CD4-positive, alpha-beta T cell treated with Interleukin-10 for 1 hour (primary cell): ENCODE results near the gene FKBP1B.
"Not testable (repeated sequence)": the region's sequence is repeated elsewhere in the genome, so short reads cannot be mapped to it uniquely, and the experiment has no call there.

Experiments
- DNase-seq: peaks from one replicate; pipeline ENCODE4 v3.0.0-alpha.2; 2020

The FKBP1B gene

GRCh38 chr2:24049485-24050021 is at the start of gene FKBP1B:
Gene FKBP1B (plus strand): TSS chr2:24049741. CDS start chr2:24049850, 109 bp downstream.
- DNase-seq = peak; percentile 68

GRCh38 chr2:24007693-24008092 is 41.8 kb upstream of the FKBP1B start:
- DNase-seq = no peak

- no peak for DNase-seq
Measured at GRCh38 chr2:24008672-24009366, 40.7 kb upstream of the FKBP1B start.

- no peak for DNase-seq
Measured at GRCh38 chr2:24009367-24009679, 40.2 kb upstream of the FKBP1B start.

- no peak for DNase-seq
Measured at GRCh38 chr2:24009680-24010476, 39.7 kb upstream of the FKBP1B start, which contains the start of gene MFSD2B. Gene MFSD2B (plus strand): TSS chr2:24010085. CDS start chr2:24010097, 12 bp downstream.

GRCh38 chr2:24010477-24011249 is 38.9 kb upstream of the FKBP1B start:
- no peak for DNase-seq

GRCh38 chr2:24011250-24012104 is 38.1 kb upstream of the FKBP1B start:
- DNase-seq = no peak

- no peak for DNase-seq
Measured at GRCh38 chr2:24012521-24013188, 36.9 kb upstream of the FKBP1B start.

GRCh38 chr2:24014902-24015301 is 34.6 kb upstream of the FKBP1B start:
- not testable (repeated sequence) for DNase-seq

- DNase-seq = no peak
Measured at GRCh38 chr2:24015562-24016375, 33.8 kb upstream of the FKBP1B start.

GRCh38 chr2:24016376-24016761 is 33.2 kb upstream of the FKBP1B start:
- DNase-seq = no peak

GRCh38 chr2:24016853-24017703 is 32.5 kb upstream of the FKBP1B start:
- DNase-seq = no peak

GRCh38 chr2:24017711-24018110 is 31.8 kb upstream of the FKBP1B start:
- DNase-seq = no peak

GRCh38 chr2:24018241-24018640 is 31.3 kb upstream of the FKBP1B start:
- DNase-seq = no peak

GRCh38 chr2:24019729-24020128 is 29.8 kb upstream of the FKBP1B start:
- DNase-seq = no peak

- no peak for DNase-seq
Measured at GRCh38 chr2:24020244-24020643, 29.3 kb upstream of the FKBP1B start.

GRCh38 chr2:24021122-24021998 is 28.2 kb upstream of the FKBP1B start:
- DNase-seq = no peak

- no peak for DNase-seq
Measured at GRCh38 chr2:24022324-24022974, 27.1 kb upstream of the FKBP1B start.
